Endometrial microvascular endothelial cells (primary cell): Measurements from ENCODE around the gene ERCC6L. TPM values are rescaled to one million over a fixed set of nuclear protein-coding genes. Genes with fewer than 3 reads are reported as not detected.
"Not testable (repeated sequence)": the region's sequence is repeated elsewhere in the genome, so short reads cannot be mapped to it uniquely, and the experiment has no call there.

Experiments used
- in situ Hi-C: cut with HindIII; loops from 2 replicates; pipeline ENCODE4 v1.10.0; 2017; ENCODE audit warnings: low sequenced_read_pairs, low pct_unique_long_range_greater_than_20kb; ENCODE audit errors: inconsistent ontology term
- total RNA-seq: library from RNA; depleted of rRNA; stranded (reverse); fragments of >200 nt; gene quantifications from one replicate; pipeline ENCODE4 v1.2.3, GENCODE V29; 2015; ENCODE audit errors: inconsistent ontology term

Gene ERCC6L
- total RNA-seq, 1 donor from 2014 or later: 10.3 TPM

GRCh38 chrX:72253686-72254085 lies 14.9 kb upstream of the ERCC6L start:
- in situ Hi-C loops: no loop called here

GRCh38 chrX:72247206-72247942 lies 8.5 kb upstream of the ERCC6L start:
- in situ Hi-C loops: no loop called here

DNA sequence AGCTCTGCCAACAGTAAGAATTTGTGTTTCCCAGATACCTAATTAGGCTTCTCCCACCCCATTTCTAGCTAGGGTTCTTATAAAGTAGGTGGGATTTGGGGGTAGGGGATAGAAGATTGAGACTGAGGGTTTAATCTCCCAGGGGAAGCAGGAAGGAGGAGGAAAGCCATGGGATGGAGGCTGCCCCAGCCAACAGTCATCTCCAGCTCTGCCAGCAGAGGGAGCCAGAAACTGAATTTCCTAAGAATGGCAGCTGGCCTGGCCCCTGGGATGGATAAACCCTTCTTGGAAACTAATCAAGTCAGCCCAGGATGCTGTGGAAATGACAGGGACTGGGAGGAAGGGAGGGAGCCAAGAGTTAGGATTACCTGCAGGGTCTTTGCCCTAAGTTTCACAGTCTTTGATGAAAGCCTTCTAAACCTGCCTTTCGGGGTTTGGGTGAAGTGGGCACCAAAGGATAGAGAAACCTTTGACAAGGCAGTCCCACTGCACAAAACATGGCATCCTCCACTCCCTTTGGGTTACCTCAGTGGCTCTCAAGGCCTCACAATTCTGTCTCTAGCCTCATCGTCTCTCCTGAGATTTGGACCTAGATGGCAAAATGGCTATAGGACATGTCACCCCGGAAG lies 6.7 kb upstream of the ERCC6L start:
- in situ Hi-C loops: no loop called here

DNA sequence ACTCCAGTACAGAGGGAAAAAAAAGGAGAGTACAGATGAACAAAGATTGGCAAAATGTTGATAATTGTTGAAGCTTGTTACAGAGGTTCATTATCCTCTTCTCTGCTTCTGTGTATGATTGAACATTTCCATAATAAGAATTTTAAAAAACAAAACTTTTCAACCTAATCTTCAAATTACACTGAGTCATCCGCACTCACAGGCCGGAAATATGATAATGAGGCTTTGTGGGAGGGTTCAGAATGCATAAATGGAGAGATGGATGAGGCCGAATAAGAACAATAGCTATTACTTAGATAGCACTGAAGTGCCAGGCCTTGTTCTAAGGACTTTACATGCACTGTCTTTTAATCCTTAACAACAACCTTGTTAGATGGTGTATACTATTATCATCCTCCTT lies 4.6 kb upstream of the ERCC6L start:
- in situ Hi-C loops: no loop called here

- in situ Hi-C loops: no loop called here
Observed at GRCh38 chrX:72240976-72241375, 2.1 kb upstream of the ERCC6L start.

GRCh38 chrX:72238183-72238582 lies 644 bp downstream of the ERCC6L start:
- in situ Hi-C loops: no loop called here

GRCh38 chrX:72236841-72237240 lies 2.0 kb downstream of the ERCC6L start:
- in situ Hi-C loops: no loop called here

- in situ Hi-C loops: no loop called here
Observed at GRCh38 chrX:72230290-72230689, 8.5 kb downstream of the ERCC6L start.

DNA sequence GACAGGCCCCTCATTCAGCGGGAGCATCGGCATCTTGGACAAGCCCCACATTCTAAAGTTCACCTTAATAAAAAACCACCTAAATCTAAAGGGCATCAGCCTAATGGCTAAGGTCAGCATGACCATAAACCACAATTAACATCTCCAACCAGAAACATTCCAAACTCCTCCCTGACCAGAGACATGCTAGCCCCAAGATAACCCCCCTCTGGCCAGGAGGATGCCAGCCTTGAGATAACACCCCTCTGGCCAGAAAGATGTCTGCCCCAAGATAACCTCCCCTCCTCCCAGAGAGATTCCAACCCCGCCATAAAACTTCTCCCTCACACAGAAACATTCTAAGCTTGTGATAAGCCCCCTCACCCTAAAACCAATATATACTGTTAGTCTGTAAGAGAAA lies 18.5 kb downstream of the ERCC6L start:
- in situ Hi-C loops: not testable (repeated sequence)

- in situ Hi-C loops: no loop called here
Observed at GRCh38 chrX:72216973-72217372, 21.9 kb downstream of the ERCC6L start.

DNA sequence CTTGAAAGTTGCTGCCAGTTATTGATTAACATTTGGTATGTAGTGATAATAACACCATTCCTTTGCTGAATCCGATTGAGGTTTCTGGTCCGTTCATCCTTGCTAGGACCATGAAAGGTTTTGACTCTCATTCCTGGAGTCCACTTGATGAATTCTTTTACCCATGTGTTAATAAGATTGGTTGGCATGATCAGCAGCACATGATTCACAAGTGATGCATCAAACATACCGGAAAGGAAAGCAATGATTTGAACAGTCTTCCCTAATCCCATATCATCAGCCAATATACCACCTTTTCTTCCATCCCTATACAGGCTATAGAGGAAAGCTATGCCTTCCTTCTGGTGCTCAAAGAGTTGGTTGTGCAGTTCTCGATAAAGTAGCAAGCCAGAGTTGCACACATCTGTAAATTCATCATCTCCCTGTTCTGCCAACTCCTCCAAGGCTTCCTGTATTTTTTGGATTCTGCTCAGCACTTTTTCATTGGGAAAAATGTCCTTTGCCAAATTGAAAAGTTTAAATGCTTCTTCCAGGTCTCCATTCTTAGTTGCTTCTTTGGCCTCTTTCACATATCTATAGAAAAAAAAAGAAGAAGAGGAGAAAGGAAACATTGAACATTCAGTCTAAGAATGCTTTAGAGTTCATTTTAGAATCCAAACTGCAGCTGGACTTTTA lies 30.6 kb downstream of the ERCC6L start:
- in situ Hi-C loops: no loop called here

- in situ Hi-C loops: no loop called here
Observed at GRCh38 chrX:72207366-72207765, 31.5 kb downstream of the ERCC6L start.

DNA sequence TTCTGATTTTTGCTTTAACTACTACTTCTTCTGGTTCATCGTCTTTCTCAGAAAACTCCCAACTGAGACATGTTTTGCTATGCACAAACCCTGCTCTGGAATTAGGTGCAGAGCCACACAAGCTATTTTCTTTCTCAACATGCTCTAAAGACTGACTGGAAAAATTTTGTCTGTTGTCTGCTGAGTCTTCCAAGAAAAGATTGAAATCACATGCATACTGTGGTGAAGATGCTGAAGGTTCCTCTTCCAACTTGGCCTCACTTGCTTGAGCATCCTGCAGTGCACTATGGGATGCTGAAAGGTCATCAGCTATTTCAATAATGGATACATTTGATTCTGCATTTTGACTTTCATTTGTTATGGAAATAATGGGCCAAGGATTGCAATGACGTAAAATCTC lies 33.1 kb downstream of the ERCC6L start:
- in situ Hi-C loops: no loop called here

GRCh38 chrX:72203421-72203820 lies 35.4 kb downstream of the ERCC6L start:
- in situ Hi-C loops: no loop called here

DNA sequence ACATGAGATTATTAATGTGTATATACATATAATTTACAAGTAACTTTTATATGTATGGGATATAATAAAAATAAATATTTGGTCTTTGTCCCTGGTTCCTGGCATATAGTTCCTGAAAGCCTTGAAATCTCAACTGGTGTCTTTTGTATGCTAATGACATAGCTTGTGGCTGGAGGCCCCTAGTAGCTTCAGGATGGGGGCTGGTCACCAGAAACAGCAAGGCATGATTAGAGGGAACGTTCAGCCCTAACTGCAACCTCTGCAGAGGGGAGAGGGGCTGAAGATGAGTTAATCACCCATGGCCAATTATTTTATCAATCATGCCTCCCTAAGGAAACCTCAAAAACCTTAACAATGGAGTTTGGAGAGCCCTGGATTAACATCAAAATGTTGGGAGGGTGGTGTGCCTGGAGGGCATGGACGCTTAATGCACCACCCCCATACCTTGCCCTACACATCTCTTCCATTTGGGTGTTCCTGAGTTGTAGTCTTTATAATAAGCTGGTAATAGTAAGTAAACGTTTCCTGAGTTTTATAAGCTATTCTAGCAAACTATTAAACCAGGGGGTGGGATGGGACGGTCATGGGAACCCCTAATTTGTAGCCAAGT lies 35.9 kb downstream of the ERCC6L start:
- in situ Hi-C loops: no loop called here

DNA sequence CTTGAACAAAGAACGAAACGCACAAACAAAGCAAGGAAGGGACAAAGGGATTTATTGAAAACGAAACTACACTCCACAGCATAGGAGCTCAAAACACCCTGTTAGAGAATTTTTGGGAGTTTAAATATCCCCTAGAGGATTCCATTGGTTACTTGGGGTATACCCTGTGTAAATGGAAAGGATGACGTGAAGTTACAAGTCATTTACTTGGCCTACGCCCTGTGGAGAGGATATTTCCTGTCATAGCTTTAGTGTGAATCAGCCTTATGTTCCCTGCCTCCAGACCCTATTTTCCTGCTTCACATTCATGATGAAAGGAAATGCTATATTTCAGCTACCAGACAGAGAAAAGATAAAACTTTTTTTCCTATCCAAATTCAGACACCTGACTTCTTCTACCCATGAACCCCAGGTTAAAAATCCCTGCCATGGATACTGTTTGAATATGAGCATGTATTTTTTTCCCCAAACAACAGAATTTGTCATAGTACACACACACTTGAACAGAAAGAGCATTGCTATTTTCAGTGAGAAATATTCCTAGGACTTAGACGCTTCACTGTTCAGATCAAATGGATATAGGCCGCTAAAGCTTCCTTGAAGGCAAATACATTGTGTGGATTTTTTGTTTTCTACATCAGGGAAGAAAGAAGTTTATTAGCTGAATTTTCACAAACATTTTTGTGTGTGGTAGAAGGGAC lies 36.8 kb downstream of the ERCC6L start:
- in situ Hi-C loops: no loop called here

DNA sequence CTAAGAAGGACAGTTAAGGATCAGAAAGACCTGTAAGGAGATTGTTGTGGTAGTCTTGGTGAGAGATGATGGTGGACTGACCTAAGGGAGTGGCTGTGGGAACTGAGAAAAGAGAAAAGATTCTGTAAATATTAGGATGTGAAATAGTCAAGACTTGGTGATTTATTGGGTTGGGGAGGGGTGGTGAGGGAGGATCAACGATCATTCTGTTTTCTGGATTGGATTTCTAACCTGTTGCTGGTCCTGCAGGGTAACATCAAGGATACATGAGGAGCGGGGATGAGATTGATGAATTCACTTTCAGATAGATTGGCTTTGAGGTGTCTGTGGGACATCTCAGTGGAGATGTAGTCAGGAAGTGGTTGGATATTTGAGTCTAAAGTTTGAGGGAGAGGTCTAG lies 55.9 kb downstream of the ERCC6L start:
- in situ Hi-C loops: no loop called here

DNA sequence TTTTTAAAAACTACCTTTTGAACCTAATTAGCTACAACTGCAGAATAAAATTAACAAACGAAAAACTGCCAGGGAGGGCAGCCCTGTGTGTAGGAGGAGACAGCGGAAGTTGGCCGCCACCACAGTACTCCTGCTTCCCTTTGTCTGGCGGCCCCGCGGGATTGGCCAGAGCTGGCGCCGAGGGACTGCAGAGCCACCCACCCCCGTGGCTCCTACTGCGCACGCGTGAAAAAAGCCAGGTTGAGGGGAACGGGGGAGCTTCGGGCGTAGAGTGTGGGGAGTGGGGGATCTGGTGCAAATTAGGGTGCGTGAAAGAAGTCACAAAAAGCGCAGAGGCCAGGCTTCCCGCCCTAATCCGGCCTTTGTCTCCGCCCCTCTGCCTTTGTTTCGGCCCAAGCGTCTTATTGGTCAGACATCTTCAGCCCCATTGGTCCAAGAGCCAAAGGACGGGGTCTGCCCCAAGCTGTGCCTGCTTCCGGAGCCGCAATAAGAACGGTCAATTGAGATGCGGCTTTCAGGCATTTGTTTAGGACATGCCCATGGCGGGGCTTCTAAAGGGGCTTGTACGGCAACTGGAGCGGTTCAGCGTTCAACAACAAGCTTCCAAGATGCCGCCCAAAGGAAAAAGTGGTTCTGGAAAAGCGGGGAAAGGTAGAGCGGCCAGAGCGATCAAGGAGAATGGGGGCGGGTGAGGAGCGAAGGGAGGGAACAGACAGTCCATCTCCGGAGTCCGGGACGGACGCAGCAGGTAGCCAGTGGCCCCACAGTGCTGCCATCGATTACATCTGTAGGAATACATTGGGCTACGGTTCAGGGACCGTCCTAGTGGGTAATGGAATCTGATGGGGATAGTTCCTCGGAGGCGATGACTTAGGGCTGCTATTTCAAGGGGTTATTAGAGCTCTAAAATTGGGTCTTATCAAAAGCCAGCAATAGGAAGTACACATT lies 57.4 kb downstream of the ERCC6L start, which contains the start of gene PIN4:
Gene PIN4, plus strand, starts transcription at position 580 of the 948 bp plus-strand sequence. Its CDS starts 29 bp downstream, at position 609.
- in situ Hi-C loops: no loop called here
